ENCODE measurements around the gene UNC13C.

Gene UNC13C

GRCh38 chr15:54026891-54027290 is 48.6 kb downstream of the UNC13C start:
- Histone ChIP-seq H3K4me3 (replicated peaks; ENCODE audit: low read depth, low read length) (no peak overlapping the region), H3K27me3 (replicated peaks; ENCODE audit: control insufficient read depth, insufficient read depth, low read length) (no peaks in the 10 kb centered on the region), H3K36me3 (ENCODE audit: control insufficient read depth, insufficient read depth, low read length) (no peaks in the 10 kb centered on the region)
- DNase-seq (ENCODE audit: extremely low read depth, insufficient read length) = no peak
- no peak for TF ChIP-seq CTCF (IDR thresholded peaks at IDR 0.05; ENCODE audit: insufficient read depth, low read length, poor library complexity, severe bottlenecking)

- no peak for DNase-seq (ENCODE audit: extremely low read depth, insufficient read length)
- Histone ChIP-seq H3K4me3 (replicated peaks; ENCODE audit: low read depth, low read length) (no peak overlapping the region), H3K27me3 (replicated peaks; ENCODE audit: control insufficient read depth, insufficient read depth, low read length) (no peaks in the 10 kb centered on the region), H3K36me3 (ENCODE audit: control insufficient read depth, insufficient read depth, low read length) (no peaks in the 10 kb centered on the region)
- TF ChIP-seq CTCF (IDR thresholded peaks at IDR 0.05; ENCODE audit: insufficient read depth, low read length, poor library complexity, severe bottlenecking) = no peak
Observed at GRCh38 chr15:54029081-54029480, 50.8 kb downstream of the UNC13C start.

GRCh38 chr15:54032066-54032465 is 53.8 kb downstream of the UNC13C start:
- no peak for DNase-seq (ENCODE audit: extremely low read depth, insufficient read length)
- no peak for TF ChIP-seq CTCF (IDR thresholded peaks at IDR 0.05; ENCODE audit: insufficient read depth, low read length, poor library complexity, severe bottlenecking)

GRCh38 chr15:54033356-54033860 is 55.2 kb downstream of the UNC13C start:
- Histone ChIP-seq H3K4me3 (replicated peaks; ENCODE audit: low read depth, low read length) (no peak overlapping the region), H3K27me3 (replicated peaks; ENCODE audit: control insufficient read depth, insufficient read depth, low read length) (no peaks in the 10 kb centered on the region), H3K36me3 (ENCODE audit: control insufficient read depth, insufficient read depth, low read length) (no peaks in the 10 kb centered on the region)
- no peak for DNase-seq (ENCODE audit: extremely low read depth, insufficient read length)
- no peak for TF ChIP-seq CTCF (IDR thresholded peaks at IDR 0.05; ENCODE audit: insufficient read depth, low read length, poor library complexity, severe bottlenecking)

More at GRCh38 chr15:54032066-54032465, 53.8 kb downstream of the UNC13C start:
- Histone ChIP-seq H3K36me3 (ENCODE audit: control insufficient read depth, insufficient read depth, low read length) (no peaks in the 10 kb centered on the region), H3K4me3 (replicated peaks; ENCODE audit: low read depth, low read length) (no peak overlapping the region), H3K27me3 (replicated peaks; ENCODE audit: control insufficient read depth, insufficient read depth, low read length) (no peaks in the 10 kb centered on the region)

GRCh38 chr15:54033869-54034458 is 55.7 kb downstream of the UNC13C start:
- H3K36me3 ChIP-seq (ENCODE audit: control insufficient read depth, insufficient read depth, low read length) = no peaks in the 10 kb centered on the region
- DNase-seq (ENCODE audit: extremely low read depth, insufficient read length) = no peak
- no peaks in the 10 kb centered on the region for H3K27me3 ChIP-seq (replicated peaks; ENCODE audit: control insufficient read depth, insufficient read depth, low read length)

More at GRCh38 chr15:54033869-54034458, 55.7 kb downstream of the UNC13C start:
- H3K4me3 ChIP-seq (replicated peaks; ENCODE audit: low read depth, low read length) = no peak overlapping the region
- no peak for TF ChIP-seq CTCF (IDR thresholded peaks at IDR 0.05; ENCODE audit: insufficient read depth, low read length, poor library complexity, severe bottlenecking)

Measured in GM06990 (cell line).